Activated naive CD4-positive, alpha-beta T cell treated with anti-CD3 and anti-CD28 coated beads, Interleukin-2, amount 50 U/mL, for 16 hours (primary cell): ENCODE results near the gene KCNIP3.
"Not testable (repeated sequence)": the region's sequence is repeated elsewhere in the genome, so short reads cannot be mapped to it uniquely, and the experiment has no call there.

Experiments used
- DNase-seq: peaks from one replicate; pipeline ENCODE4 v3.0.0-alpha.2; 2020

The KCNIP3 gene

DNA sequence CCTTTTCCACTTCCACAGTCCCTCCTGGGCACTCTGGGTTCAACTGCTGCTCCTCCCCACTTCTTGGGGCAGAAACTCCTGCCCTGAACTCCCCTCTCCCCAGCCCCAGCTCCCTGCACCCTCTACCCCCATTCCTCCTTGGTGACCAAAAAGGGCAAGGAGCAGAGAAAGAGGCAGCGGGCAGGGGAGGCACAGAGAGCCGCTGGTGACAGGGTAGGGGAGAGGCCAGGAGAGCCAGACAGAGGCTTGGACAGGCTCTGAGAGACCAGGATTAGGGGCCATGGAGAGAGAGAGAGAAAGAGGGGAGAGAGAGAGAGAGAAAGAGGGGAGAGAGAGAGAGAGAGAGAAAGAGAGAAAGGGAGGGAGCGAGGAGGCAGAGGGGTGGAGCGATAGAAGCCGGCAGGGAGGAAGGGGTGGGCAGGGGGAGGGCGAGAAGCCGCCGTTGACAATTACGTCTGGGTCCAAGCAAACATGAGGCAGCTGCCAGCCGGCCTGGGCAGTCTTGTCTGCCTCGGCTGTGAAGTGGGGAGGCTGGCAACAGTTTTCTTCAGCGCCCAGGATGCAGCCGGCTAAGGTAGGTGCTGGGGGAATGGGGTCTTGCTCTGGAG lies at the start of gene KCNIP3:
KCNIP3 (plus strand) TSS at position 468 of the 608 bp plus-strand sequence; CDS start at position 560, 92 bp downstream.
- no peak for DNase-seq

DNA sequence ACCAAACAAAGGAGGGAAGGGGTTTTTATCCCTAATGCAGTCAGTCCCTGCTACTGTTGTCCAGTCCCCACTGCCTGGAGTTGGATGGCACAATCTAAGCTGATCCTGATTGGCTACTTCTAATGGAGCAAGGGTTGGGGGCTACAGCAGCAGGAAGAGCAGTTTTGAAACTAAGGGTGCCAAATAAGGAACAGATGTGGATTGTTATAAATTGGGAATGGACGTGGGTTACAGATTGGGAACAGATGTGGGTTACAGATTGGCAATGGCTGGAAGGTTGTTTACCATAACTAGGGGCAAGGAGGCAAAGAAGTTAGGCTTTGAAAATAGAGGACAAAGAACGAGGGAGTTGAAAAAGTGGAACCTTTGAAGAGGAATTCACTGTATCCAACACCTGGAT lies 38.9 kb upstream of the KCNIP3 start:
- DNase-seq = no peak

DNA sequence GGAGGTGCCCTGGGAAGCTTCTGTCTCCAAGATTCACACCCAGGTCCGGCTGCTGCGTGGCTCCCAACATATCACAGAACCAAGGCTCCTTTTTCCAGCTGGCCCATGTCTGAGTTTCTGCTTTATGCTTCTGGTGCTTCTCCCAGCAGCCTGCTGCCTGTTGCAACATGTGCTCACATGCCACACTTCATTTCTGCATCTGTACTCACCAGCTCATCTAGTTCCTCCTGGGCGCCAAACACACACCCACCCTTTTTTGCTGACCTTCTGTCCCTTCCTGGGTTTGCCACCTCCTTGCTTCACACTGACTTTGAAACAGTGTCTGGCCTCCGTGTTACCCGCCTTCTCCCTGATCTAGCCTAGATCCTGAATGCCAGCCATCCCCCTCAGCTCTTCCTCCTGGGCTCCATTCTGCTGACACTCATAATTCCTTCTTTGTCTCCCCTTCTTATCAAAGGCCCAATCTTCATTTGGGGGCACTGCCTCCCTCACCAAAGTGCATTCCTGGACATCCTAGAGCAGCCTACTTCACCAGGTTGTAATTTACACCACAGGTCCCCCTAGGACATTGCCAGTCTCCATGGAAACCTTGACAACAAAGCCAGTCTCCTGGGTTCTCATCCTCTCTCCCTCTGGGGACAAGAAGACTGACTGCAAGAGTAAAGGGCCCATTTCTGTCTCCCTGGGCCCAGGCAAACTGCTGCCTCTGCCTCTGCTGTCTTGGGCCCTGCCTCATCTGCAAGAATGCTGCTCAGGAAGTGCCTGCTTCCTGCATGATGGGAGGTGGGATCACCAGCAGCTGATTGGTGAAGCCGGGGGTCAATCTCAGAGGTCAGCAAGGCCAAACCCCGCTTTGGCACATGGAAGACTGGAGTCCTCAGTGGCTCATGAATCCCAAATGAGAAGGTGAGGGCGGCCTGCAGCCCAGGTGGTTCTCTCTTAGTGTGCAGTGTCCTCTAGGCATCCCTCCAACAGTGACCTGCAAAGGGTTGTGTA lies 36.8 kb upstream of the KCNIP3 start:
- no peak for DNase-seq

DNA sequence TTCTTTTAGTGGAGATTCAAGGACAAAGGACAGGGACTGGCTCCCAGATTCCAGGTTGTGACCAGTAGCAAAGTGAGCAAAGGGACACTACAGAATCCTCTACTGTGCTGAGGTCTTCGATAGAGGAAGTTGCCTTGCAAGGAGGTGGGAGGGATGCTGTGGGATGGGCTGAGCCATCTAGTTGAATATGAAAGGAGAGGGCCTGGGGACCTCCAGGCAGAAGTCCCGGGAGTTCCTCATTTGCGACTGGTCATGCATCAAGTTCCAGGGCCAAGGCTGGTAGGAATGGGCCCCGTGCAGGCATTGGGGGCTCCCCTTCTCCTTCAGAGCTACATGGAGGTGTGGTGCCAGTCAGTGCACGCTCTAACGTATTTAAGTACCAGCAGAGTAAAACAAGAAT lies 35.5 kb upstream of the KCNIP3 start:
- no peak for DNase-seq

DNA sequence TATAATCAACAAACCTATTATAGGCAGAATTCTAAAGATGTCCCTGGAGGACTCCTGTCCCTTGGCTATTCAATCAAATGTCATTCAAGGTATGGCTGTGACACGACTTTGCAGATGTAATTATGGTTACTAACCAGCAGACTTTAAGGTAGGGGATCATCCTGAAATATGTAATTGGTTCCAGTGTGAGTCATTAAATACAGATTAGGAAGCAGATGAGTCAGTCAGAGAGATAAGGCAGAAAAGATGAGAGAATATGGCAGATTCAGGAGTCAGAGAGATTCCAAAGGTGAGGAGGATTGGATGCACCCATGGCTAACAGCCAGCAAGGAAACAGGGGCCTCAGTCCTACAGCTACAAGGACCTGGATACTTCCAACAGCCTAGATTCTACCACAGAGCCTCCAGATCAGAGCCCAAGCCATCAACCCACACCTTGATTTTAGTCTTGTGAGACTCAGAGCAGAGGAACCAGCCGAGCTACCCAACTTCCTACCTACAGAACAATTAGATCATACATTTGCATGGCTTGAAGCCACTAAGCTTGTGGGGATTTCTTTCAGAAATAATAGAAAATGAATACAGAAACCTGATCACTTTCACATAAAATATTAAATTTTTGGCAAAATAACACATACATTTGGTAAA lies 34.1 kb upstream of the KCNIP3 start:
- no peak for DNase-seq

DNA sequence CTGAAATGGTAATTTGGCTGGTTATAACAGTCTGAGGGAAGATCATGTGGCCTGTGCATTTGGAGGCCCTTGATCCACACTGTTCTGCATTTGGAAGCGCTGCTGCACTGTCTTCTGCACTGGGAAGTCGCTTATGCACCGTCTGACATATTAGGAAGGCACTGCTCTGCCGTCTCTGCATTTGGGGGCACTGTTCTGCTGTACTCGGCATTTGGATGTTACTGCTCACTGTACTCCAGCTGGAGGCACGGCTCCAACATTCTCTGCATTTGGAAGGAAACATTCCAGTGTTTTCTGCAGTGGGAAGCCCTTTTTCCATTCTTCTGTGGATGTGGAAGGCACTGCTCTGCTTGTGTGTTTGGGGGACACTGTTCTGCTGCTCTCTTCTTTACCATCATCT lies 32.5 kb upstream of the KCNIP3 start:
- DNase-seq = no peak

DNA sequence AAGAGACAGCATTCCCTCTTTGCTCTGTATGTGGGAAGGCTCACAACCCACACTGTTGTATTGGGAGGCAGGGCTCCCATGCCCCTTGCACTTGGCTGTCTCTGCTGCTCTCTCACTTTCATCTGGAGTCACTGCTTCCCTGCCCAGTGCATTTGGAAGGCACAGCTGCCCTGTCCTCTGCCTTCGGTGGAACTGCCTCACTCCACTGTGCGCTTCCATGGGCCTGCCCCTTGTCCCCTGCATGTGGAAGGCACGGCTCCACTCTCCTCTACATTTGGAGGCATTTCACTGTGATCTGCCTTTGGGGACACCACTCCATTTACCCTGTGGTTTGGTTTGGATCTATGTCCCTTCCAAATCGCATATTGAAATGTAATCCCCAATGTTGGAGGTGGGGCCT lies 32.0 kb upstream of the KCNIP3 start:
- DNase-seq = no peak

DNA sequence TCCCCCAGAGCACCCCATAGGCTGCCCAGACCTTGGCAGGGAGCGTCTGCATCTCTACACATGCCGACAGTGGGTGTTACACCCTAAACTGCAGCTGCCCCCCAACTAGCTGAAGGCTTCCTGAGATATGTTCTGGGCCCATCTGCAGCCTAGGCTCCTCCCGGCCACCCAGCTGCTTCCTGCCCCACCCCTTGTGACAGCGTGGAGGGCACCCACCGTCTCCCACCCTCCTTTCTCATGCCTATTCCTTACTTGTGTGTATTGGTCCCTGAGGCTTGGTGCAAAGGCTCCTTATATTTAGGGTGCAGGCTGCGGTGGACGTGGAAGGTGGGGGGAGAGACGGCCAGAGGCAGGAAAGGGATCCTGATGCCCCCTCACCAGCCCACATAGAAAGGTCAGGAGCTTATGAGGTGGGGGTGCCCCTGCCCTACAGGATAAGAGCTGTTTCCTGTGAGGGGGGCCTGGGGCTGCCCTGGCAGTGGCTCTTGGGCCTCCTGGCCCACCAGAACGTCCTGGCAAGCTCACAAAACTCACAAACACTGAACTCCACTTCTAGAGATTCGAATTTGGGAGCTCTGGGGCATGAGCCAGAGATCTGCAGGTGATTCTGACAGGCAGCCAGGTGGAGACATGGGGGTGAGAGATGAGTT lies 30.2 kb upstream of the KCNIP3 start:
- no peak for DNase-seq

DNA sequence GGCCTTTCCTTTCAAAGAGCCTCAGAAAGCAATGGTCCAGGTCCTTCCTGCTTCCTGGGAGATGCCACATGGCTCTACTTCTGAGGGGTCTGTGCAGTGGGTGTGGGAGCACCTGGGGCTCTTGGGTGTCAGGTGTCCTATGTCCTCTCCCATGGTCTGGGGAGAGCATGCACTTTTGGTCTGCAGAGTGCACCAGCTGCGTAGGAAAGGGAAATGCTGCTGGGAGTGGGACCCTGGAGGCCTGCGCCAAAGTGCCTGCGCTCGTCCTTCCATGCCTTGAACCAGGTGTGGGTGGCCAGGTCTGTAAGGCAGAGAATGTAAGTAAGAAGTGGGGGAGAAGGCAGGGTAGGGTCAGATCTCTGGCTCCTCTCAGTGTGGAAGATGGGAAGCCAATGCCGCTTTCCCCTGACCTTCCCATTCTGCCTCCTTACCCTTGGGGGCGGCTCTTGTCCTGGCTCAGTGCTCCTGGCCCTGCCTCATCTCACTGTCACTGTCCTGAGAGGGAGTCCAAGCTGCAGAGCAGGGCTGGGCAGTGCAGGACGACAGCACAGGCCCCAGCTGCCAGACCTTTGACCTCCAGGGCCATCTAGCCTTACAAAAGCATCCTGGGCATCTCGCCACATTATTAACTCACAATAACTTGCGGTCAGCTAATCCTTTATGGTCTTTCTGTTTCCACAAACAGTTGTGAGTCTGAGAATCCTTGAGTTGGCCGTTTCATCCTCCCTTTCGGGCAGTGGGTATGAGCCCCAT lies 29.5 kb upstream of the KCNIP3 start:
- no peak for DNase-seq

DNA sequence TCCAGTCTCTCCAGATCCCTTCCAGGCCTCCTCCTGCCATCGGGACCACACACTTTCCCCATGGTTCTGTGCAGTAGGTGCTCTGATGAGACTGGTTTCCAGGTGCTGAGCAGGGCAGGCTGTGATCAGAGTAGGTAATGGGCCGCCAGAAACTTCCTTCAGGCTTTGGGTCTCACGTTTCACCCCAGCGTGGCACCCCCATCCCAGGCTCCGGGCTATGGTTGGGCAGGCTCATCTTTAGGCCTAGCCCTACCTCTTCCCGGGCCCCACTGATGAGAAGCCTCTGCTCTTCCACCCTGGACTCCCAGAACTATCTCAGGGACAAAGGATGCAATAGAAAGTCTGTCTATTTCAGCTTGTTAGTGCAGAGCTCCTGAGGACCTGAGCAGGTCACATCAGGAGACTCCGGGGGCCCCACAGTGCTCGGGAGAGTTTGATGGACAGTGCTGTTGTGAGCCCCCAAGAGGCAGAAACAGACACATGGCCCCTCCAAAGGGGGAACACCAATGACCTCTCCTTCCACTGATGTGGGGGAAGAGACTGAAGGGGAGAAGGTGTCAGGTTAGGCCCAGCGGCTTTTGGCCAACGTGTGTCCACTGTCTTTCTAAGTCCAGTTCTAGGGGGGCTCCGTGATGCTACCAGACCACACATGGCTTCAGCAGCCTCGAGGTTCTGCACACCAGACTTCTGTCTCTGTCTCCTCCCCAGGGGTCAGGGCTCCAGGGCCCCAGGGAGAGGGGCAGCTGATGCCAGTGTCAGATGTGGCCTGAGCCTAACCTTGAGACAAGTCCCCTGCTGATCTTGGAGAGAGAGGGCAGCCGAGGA lies 28.7 kb upstream of the KCNIP3 start:
- no peak for DNase-seq

DNA sequence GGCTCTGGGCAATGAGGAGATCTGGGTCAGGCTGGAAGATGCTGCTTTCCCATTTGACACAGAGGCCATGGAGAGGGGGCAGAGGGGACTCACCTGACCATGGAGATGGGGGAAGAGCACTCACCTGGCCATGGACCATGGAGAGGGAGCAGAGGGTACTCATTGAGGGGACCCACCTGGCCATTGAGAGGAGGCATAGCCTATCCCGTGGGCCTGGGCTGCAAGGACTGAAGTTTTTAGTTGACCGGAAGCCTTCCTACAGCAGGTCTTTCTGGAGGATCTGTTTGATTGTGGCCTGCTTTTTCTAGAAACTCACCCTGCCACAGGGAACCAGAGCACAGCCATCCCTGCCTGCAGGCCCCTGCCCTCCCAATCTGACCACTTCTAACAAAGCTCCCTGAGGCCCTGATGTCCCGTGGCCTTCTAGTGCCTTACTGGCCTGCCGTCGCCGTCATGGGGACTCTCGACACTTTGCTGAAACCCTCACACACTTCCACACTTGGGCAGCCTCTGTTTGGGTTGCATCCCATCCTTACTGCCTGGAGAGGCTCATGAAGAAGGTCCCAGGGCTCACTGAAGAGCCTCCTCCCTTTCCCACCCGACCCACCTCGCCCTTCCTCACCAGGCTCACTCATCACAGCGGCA lies 28.0 kb upstream of the KCNIP3 start:
- no peak for DNase-seq

DNA sequence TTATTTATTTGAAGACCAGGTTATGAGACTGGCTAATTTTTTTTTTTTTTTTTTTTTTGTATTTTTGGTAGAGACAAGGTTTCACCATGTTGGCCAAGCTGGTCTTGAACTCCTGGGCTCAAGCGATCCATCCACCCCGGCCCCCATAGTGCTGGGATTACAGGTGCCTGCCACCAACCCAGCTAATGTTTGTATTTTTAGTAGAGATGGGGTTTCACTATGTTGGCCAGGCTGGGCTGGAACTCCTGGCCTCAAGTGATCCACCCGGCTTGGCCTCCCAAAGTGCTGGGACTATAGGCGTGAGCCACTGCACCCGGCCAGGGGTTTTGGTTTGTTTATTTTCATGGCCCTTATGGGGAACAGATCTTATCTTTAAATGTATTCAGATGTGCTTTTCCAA lies 27.4 kb upstream of the KCNIP3 start:
- DNase-seq = not testable (repeated sequence)

DNA sequence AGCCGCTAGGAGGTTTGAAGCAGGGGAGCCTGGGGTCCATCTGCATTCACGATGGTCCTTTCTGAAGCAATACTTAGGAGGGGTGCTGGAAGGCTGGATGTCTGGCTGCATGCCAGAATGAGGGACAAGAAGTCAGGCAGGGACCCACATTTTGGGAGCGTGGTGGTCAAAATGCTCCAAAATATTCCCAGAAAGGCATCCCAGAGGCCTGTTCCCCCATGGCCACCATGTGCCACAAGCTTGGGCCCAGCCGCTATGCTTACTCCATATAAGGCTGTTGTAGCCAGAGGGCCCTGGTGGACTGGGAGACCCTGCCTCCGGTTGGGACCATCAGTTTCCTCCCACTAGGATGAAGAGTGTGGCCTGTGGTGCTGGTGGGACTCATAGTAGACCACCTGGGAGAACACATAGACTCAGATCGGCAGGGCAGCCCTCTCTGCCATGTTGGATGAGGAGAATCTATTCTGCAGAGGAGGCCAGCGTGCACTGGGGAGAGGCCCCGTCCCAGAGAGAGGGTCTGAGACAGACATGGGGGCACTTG lies 26.5 kb upstream of the KCNIP3 start:
- DNase-seq = no peak

DNA sequence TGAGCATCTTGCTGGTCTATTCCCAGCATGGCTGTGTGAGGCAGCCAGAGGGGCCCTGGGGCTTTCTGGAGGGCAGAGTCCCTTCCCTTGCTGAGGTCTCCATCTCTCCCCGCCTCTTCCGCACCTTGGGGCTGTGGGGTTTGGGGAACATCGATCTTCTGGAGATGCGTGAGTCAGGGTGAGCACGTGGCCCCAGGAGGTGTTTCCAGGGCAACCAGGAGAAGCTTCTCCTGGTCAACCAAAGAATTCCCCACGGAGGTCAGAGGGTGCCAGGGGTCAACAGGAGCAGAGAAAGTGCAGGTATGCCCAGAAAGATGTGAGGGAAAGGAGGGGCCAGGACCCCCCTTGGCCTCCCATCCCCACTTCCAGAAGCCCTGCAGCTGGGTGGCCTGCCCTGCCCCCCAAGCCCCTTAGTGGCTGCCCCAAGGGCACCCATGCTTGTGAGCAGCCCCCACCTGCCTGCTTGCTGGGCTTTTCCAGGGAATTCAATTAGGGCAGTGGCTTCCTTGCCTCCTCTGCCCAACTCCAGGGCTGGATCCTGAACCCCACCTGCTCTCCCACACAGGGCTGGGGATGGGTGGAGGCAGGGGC lies 25.7 kb upstream of the KCNIP3 start:
- DNase-seq = no peak

DNA sequence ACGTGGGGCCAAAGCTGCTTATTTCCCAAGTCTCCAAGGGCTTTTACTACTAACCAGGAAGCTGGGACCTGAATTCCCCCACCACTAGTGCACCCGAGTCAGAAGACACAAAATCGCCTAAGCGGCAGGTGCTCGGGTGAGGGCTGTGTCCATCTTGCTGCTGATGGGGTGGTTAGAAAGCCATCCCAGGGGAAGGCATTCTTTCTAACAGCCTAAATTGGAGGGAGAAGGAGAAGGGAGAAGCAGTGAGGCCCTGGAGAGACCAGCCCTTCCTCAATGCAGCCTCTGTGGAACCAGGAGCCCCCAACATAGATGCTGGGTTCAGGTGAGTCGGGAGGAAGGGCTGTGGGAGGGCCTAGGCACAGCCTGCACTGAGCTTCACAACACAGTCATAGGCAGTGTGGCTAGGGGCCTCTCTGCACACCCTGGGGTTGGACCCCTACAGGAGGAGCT lies 24.8 kb upstream of the KCNIP3 start:
- DNase-seq = no peak

DNA sequence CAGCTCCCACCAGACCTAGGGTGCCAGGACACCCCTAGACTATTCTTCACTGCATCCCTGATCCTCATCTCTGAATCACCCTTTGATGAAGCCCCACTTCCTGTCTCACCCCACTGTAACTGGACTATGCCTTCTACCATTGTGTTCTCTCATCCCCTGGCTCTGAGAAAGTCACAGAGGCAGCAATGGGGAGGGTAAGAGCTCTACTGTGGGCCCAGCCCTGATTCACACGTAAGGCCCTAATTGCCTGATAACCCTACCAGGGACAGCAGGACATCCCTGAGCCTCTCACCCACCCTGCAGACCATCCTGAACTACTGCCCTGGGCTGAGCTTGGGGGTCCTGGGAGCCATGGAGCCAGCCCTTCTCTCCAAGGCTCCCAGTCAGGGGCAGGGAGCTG lies 24.4 kb upstream of the KCNIP3 start:
- DNase-seq = no peak

DNA sequence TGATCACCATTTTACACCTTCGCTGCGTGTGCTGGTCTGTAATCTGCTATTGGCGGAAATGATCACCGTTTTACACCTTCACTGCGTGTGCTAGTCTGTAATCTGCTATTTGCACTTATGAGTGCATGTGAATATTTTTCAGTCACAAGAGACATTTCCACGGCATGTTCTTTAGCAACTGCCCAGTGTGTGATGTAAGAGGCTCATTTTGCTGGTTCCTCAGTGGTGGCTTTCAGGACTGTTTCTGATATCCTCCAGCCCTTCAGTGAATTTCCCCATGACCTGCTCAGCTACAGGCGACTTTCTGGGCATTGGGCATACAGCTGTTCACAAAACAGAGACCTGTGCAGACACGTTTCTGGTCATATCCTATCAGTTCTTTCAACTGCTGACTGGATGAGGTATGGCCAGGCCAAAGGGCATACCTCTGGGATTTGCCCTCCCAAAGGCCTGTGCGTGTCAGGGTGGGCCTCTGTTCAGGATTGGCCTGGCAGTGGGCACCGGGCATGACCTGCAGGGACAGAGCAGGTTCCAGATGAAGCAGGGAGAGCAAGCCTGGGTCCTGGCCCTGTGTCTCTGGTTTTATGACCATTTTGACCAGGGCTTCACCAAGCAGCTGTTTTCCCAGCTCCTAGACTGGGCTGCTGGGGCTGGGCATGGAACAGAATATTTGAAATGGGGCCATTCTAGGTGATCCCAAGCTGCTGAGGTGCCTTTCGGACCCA lies 23.4 kb upstream of the KCNIP3 start:
- DNase-seq = no peak

DNA sequence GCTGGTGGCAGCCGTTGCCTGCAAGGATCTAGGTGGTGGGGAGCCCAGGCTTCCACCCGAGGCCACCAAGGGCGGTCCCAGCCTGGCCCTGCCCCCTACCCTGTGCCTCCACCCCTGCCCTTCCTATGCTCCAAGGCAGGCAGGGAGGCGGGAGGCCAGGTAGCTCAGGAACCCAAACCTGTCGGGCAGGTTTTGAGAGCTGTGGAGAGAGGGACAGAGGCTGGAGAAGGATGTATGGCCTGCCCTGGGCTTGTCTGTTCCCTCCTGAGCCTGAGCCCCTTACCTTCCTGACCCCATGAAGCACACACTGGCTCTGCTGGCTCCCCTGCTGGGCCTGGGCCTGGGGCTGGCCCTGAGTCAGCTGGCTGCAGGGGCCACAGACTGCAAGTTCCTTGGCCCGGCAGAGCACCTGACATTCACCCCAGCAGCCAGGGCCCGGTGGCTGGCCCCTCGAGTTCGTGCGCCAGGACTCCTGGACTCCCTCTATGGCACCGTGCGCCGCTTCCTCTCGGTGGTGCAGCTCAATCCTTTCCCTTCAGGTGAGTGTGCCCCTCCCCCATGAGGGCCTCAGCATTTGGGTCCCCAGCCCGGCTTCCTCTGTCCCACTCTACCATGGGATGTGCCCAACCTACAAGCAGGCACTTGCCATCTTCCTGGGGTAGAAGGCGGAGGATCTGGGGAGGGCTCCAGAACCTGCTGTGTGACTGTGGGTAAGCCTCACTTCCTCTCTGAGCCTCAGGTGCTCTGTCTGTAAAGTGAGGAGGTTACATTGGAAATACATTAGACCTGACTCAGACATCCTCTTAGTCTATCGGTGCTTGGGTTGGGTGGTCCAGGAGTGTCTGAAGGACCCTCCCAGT lies 22.6 kb upstream of the KCNIP3 start, which contains the start of gene PROM2:
PROM2 (plus strand) TSS at position 159 of the 860 bp plus-strand sequence; CDS start at position 296, 137 bp downstream.
- no peak for DNase-seq
